ENCODE measurements around the gene CASR.
A peak's percentile ranks its signal among the peaks of the same experiment; 100 is the strongest.

CASR gene

DNA sequence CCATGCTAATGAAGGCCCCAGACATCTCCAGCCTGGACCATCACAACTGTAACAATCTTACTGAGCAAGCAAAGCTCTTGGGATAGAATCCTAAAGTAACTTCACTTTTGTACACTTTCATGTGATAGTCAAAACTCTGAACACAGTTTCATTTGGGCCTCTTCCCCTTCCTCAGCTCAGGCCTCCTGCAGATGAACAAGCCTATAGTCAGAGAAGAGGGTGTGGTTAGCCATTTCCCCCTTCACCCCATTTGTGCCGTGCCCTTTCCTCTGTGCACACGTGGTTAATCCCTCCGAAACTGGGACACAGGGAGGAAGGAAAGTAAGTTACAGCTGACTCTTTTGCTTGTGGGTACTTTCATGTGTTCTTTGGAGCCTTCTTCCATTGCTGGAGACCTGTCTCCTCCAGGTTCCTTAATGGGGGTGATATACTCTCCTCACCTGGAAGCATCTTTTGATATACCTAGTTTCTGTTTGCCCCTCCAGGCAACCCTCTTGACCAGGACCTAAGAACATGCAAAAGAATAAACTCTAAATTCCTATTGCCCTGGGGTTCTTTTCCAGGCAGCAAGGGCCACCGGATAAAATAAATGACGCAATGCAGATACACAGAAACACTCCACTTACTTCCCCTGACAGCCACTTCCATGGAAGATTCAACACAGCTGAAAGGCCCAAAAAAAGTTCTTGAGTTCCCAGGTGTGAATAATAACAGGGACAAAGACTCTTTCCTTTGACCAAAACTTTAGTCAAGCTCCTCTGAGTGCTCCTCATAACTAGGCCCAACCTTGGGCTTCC is 112.0 kb downstream of the CASR start:
- no peak overlapping the region for H3K27ac ChIP-seq
- TF ChIP-seq ZFX (IDR thresholded peaks at IDR 0.05; ENCODE audit: borderline replicate concordance), result no peak
- TF ChIP-seq, protein P1, sequence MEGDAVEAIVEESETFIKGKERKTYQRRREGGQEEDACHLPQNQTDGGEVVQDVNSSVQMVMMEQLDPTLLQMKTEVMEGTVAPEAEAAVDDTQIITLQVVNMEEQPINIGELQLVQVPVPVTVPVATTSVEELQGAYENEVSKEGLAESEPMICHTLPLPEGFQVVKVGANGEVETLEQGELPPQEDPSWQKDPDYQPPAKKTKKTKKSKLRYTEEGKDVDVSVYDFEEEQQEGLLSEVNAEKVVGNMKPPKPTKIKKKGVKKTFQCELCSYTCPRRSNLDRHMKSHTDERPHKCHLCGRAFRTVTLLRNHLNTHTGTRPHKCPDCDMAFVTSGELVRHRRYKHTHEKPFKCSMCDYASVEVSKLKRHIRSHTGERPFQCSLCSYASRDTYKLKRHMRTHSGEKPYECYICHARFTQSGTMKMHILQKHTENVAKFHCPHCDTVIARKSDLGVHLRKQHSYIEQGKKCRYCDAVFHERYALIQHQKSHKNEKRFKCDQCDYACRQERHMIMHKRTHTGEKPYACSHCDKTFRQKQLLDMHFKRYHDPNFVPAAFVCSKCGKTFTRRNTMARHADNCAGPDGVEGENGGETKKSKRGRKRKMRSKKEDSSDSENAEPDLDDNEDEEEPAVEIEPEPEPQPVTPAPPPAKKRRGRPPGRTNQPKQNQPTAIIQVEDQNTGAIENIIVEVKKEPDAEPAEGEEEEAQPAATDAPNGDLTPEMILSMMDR (IDR thresholded peaks at IDR 0.05), result no peak

DNA sequence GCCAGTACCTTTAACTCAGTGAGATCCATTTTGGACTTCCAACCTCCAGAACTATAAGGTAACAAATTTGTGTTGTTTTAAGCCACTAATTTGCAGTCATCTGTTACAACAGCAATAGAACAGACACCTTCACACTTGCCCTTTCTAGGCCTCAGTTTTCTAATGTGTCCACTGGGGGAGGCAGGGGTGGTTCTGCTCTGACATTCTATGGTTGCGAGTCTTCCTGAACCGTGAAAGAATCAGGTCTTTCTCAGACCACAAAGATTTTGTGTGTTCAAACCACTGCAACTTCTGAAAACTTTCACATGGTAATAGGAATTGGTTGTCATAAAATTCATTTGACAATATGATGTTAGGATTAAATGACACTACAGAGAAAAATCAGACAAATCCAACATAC is 114.8 kb downstream of the CASR start:
- no peak overlapping the region for H3K27ac ChIP-seq
- TF ChIP-seq ZFX (IDR thresholded peaks at IDR 0.05; ENCODE audit: borderline replicate concordance), result no peak
- TF ChIP-seq, protein P1 (IDR thresholded peaks at IDR 0.05), result no peak

DNA sequence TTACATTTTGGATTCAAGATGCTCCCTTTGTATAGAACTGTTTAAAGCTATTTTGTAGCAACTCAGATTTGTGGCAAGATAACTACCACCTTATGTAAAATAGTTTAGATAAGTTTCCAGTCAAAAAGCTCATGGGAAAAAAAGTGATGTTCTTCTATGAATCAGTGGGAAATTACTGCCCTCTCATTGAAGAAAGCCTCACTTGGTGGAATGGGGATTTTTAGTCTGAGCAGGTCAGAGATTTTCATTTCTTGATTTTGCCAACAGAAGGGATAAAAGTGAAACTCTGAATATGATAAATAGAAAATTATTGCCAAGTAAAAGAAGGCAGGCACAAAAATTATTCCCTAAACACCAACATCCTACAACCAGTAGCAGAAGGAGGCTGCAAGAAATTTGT is 115.7 kb downstream of the CASR start:
- TF ChIP-seq ZFX (IDR thresholded peaks at IDR 0.05; ENCODE audit: borderline replicate concordance), result no peak
- TF ChIP-seq, protein P1 (IDR thresholded peaks at IDR 0.05), result no peak
- H3K27ac ChIP-seq, result no peak overlapping the region

DNA sequence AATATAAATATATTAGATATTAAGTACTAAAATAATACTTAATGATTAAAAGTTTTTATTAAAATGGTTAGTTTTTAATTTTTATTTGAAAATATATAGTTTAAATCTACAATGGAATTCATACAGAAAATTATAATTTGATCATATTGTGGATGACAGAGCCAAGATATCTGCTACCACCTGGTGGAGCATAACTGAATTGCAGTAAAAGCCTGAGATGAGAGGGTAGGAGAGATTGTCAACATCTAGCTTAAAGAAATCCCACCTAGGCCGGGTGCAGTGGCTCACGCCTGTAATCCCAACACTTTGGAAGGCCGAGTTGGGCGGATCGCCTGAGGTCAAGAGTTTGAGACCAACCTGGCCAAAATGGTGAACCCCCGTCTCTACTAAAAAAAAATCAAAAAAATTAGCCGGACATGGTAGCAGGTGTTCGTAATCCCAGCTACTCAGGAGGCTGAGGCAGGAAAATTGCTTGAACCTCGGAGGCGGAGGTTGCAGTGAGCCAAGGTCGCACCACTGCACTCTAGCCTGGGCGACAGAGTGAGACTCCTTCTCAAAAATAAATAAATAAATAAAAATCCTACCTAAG is 116.5 kb downstream of the CASR start:
- TF ChIP-seq, protein P1 (IDR thresholded peaks at IDR 0.05), result peak; percentile 62
- no peak for TF ChIP-seq ZFX (IDR thresholded peaks at IDR 0.05; ENCODE audit: borderline replicate concordance)
- no peak overlapping the region for H3K27ac ChIP-seq

DNA sequence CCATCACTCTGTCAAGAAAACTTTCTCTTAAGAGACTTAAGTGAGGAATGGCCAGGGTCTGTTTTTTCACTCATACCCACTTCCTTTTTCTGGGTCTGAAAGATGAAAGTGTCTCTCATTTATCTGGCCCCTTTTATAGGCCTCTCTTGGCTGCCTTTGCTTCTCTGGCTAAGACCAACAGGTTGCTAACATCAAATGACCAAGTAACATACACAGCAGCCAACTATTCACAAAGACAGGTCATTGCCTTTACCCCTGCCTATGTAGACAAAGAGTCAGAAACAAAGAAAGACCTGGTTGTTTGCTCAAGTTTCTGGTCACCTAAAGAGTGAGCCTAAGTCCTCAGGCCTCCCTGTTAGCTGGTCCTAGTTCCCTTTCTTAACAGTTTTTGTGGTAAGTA is 117.6 kb downstream of the CASR start:
- no peak for TF ChIP-seq ZFX (IDR thresholded peaks at IDR 0.05; ENCODE audit: borderline replicate concordance)
- TF ChIP-seq, protein P1 (IDR thresholded peaks at IDR 0.05), result no peak
- H3K27ac ChIP-seq, result no peak overlapping the region

DNA sequence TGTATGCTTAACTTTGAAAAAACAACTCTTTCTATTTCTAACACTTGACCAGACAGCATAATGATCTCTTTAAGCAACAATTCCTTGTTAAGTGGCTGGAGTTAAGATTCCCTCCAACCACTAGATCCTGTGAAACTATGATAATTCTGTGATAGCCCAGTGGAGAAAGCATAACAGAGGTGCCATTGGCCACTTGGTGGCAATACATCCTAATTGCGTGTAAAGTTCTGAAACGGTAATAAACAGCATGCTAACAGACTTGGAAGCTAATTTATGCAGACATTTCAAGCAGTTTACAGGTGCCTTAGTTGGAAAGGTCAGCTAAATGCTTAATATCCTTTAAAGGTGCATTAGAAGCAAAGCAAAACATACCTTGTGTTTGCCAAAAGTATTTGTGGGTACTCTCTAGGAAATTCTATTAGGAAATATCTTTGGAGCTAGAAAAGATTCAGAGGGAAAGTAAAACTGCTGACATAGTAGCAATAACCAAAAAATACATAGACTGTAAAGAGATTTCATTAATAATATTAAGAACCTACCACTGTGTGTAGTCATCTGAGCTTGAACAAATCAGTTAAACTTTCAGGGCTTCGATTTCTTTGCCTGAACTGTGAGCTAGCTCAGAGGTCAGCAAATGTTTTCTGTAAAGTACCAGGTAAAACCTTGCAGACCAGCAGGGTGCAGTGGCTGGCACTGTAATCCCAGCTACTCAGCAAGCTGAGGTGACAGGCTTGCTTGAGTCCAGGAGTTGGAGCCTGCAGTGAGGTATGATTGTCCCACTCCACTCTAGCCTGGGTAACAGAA is 122.6 kb downstream of the CASR start:
- peak overlapping the region; percentile 3; the same call in 1 of the 2 replicates for H3K27ac ChIP-seq
- TF ChIP-seq ZFX (IDR thresholded peaks at IDR 0.05; ENCODE audit: borderline replicate concordance), result no peak
- TF ChIP-seq, protein P1 (IDR thresholded peaks at IDR 0.05), result peak; percentile 65

Data from 22Rv1 (cell line).